ENCODE data around the gene SLIT3.

Gene SLIT3

GRCh38 chr5:169286572-169287300 lies 14.2 kb downstream of the SLIT3 start:
- H3K27ac ChIP-seq (ENCODE audit: low read depth, low read length) = no peak overlapping the region
- no peak overlapping the region for H3K9ac ChIP-seq (ENCODE audit: low read length)
- no peaks in the 10 kb centered on the region for H3K4me1 ChIP-seq (ENCODE audit: control insufficient read depth, insufficient read depth, low read length)
- H3K27me3 ChIP-seq (ENCODE audit: control insufficient read depth, insufficient read depth, low read length) = no peaks in the 10 kb centered on the region
- H3K4me3 ChIP-seq (ENCODE audit: low read depth, low read length) = no peak overlapping the region
- no peaks in the 10 kb centered on the region for H3K9me3 ChIP-seq (ENCODE audit: control insufficient read depth, insufficient read depth, low read depth, low read length)
- H3K36me3 ChIP-seq (ENCODE audit: control insufficient read depth, insufficient read depth, low read length) = no peaks in the 10 kb centered on the region

- no peak overlapping the region for H3K4me3 ChIP-seq (ENCODE audit: low read depth, low read length)
- H3K36me3 ChIP-seq (ENCODE audit: control insufficient read depth, insufficient read depth, low read length) = no peaks in the 10 kb centered on the region
- no peak overlapping the region for H3K27ac ChIP-seq (ENCODE audit: low read depth, low read length)
- H3K27me3 ChIP-seq (ENCODE audit: control insufficient read depth, insufficient read depth, low read length) = no peaks in the 10 kb centered on the region
- no peaks in the 10 kb centered on the region for H3K9me3 ChIP-seq (ENCODE audit: control insufficient read depth, insufficient read depth, low read depth, low read length)
- no peak overlapping the region for H3K9ac ChIP-seq (ENCODE audit: low read length)
- H3K4me1 ChIP-seq (ENCODE audit: control insufficient read depth, insufficient read depth, low read length) = peaks cover 5% of the 10 kb centered on the region; the same call in 1 of the 2 replicates
These were observed 17.1 kb downstream of the SLIT3 start for GRCh38 chr5:169283887-169284286.

- H3K27ac ChIP-seq (ENCODE audit: low read depth, low read length) = no peak overlapping the region
- no peaks in the 10 kb centered on the region for H3K9me3 ChIP-seq (ENCODE audit: control insufficient read depth, insufficient read depth, low read depth, low read length)
- H3K4me3 ChIP-seq (ENCODE audit: low read depth, low read length) = no peak overlapping the region
- no peak overlapping the region for H3K9ac ChIP-seq (ENCODE audit: low read length)
- peaks cover 7% of the 10 kb centered on the region; the same call in 1 of the 2 replicates for H3K4me1 ChIP-seq (ENCODE audit: control insufficient read depth, insufficient read depth, low read length)
- no peaks in the 10 kb centered on the region for H3K36me3 ChIP-seq (ENCODE audit: control insufficient read depth, insufficient read depth, low read length)
- H3K27me3 ChIP-seq (ENCODE audit: control insufficient read depth, insufficient read depth, low read length) = no peaks in the 10 kb centered on the region
These were observed 19.3 kb downstream of the SLIT3 start for GRCh38 chr5:169281625-169282024.

DNA sequence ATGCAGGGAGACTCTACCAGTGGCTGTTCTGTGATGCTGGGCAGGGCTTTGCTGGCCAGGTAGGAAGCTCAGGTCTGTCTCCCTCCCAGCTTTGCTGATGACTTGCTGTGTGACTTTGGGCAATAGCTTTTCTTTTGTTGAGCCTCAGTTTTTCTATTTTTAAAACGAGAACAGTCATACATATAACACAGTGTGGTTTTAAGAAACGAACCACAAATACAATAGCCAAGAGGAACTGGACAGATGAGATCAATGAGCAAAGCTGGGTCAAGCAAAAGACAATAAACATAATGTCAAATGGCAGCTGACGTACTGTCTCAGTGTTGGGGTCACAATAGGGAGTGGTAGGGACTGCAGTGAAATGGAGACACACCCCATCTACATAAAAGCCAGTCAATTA lies 20.2 kb downstream of the SLIT3 start:
- no peaks in the 10 kb centered on the region for H3K27me3 ChIP-seq (ENCODE audit: control insufficient read depth, insufficient read depth, low read length)
- H3K4me3 ChIP-seq (ENCODE audit: low read depth, low read length) = no peak overlapping the region
- peaks cover 7% of the 10 kb centered on the region; the same call in 1 of the 2 replicates for H3K4me1 ChIP-seq (ENCODE audit: control insufficient read depth, insufficient read depth, low read length)
- H3K36me3 ChIP-seq (ENCODE audit: control insufficient read depth, insufficient read depth, low read length) = no peaks in the 10 kb centered on the region
- H3K27ac ChIP-seq (ENCODE audit: low read depth, low read length) = no peak overlapping the region
- H3K9ac ChIP-seq (ENCODE audit: low read length) = no peak overlapping the region
- no peaks in the 10 kb centered on the region for H3K9me3 ChIP-seq (ENCODE audit: control insufficient read depth, insufficient read depth, low read depth, low read length)

- Histone ChIP-seq H3K27ac (ENCODE audit: low read depth, low read length) (no peak overlapping the region), H3K27me3 (ENCODE audit: control insufficient read depth, insufficient read depth, low read length) (no peaks in the 10 kb centered on the region), H3K4me1 (ENCODE audit: control insufficient read depth, insufficient read depth, low read length) (peaks cover 7% of the 10 kb centered on the region; the same call in 1 of the 2 replicates), H3K4me3 (ENCODE audit: low read depth, low read length) (no peak overlapping the region), H3K9ac (ENCODE audit: low read length) (no peak overlapping the region), H3K9me3 (ENCODE audit: control insufficient read depth, insufficient read depth, low read depth, low read length) (no peaks in the 10 kb centered on the region), H3K36me3 (ENCODE audit: control insufficient read depth, insufficient read depth, low read length) (no peaks in the 10 kb centered on the region)
These were observed 20.7 kb downstream of the SLIT3 start for GRCh38 chr5:169280286-169280685.

GRCh38 chr5:169279125-169279524 lies 21.8 kb downstream of the SLIT3 start:
- Histone ChIP-seq H3K27ac (ENCODE audit: low read depth, low read length) (no peak overlapping the region), H3K9me3 (ENCODE audit: control insufficient read depth, insufficient read depth, low read depth, low read length) (no peaks in the 10 kb centered on the region), H3K4me1 (ENCODE audit: control insufficient read depth, insufficient read depth, low read length) (peaks cover 7% of the 10 kb centered on the region; the same call in 1 of the 2 replicates), H3K27me3 (ENCODE audit: control insufficient read depth, insufficient read depth, low read length) (no peaks in the 10 kb centered on the region), H3K36me3 (ENCODE audit: control insufficient read depth, insufficient read depth, low read length) (no peaks in the 10 kb centered on the region), H3K4me3 (ENCODE audit: low read depth, low read length) (no peak overlapping the region), H3K9ac (ENCODE audit: low read length) (no peak overlapping the region)

- H3K27me3 ChIP-seq (ENCODE audit: control insufficient read depth, insufficient read depth, low read length) = no peaks in the 10 kb centered on the region
- peaks cover 11% of the 10 kb centered on the region for H3K4me1 ChIP-seq (ENCODE audit: control insufficient read depth, insufficient read depth, low read length)
- no peak overlapping the region for H3K27ac ChIP-seq (ENCODE audit: low read depth, low read length)
- H3K36me3 ChIP-seq (ENCODE audit: control insufficient read depth, insufficient read depth, low read length) = no peaks in the 10 kb centered on the region
- H3K9ac ChIP-seq (ENCODE audit: low read length) = no peak overlapping the region
- H3K9me3 ChIP-seq (ENCODE audit: control insufficient read depth, insufficient read depth, low read depth, low read length) = no peaks in the 10 kb centered on the region
- H3K4me3 ChIP-seq (ENCODE audit: low read depth, low read length) = no peak overlapping the region
These were observed 27.1 kb downstream of the SLIT3 start for GRCh38 chr5:169273881-169274280.

GRCh38 chr5:169273451-169273850 lies 27.5 kb downstream of the SLIT3 start:
- Histone ChIP-seq H3K27me3 (ENCODE audit: control insufficient read depth, insufficient read depth, low read length) (no peaks in the 10 kb centered on the region), H3K36me3 (ENCODE audit: control insufficient read depth, insufficient read depth, low read length) (no peaks in the 10 kb centered on the region), H3K9me3 (ENCODE audit: control insufficient read depth, insufficient read depth, low read depth, low read length) (no peaks in the 10 kb centered on the region)

DNA sequence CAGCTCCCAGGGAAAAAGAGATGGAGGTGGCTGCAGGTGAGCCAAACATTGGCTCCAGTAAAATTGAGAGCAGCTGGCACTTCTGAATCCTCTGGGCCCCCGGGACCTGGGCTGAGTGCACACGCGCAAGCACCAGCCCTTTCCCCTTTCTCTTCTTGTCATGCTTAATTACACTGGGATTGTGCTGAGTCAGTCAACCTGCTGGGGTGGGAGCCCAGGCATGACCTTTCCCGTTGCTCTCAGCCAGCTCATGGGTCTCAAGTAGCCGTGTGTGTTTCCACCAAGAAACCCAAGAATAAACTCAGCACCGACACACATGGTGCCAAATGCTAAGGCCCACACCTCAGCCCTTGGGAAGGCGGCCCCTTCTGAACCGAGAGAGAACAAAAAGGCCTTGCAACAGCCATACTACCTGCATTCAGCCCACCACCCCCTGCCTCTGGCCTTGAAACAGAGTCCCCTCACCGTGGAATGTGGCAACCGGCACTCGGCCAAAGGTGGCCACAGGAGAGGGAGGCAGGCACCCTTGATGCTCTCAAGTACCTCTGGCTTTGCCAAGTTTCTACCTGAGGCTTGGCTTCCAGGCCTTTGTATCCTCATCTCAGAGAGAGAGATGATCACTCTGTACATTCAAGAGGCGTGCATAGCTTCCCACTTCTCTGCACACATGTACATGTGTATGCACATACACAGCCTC lies 28.1 kb downstream of the SLIT3 start:
- no peak overlapping the region for H3K9ac ChIP-seq (ENCODE audit: low read length)
- no peaks in the 10 kb centered on the region for H3K27me3 ChIP-seq (ENCODE audit: control insufficient read depth, insufficient read depth, low read length)
- peaks cover 8% of the 10 kb centered on the region; the same call in 1 of the 2 replicates for H3K4me1 ChIP-seq (ENCODE audit: control insufficient read depth, insufficient read depth, low read length)
- H3K9me3 ChIP-seq (ENCODE audit: control insufficient read depth, insufficient read depth, low read depth, low read length) = no peaks in the 10 kb centered on the region
- H3K36me3 ChIP-seq (ENCODE audit: control insufficient read depth, insufficient read depth, low read length) = no peaks in the 10 kb centered on the region
- H3K27ac ChIP-seq (ENCODE audit: low read depth, low read length) = no peak overlapping the region
- H3K4me3 ChIP-seq (ENCODE audit: low read depth, low read length) = no peak overlapping the region

More at GRCh38 chr5:169273451-169273850, 27.5 kb downstream of the SLIT3 start:
- H3K4me3 ChIP-seq (ENCODE audit: low read depth, low read length) = no peak overlapping the region
- H3K9ac ChIP-seq (ENCODE audit: low read length) = no peak overlapping the region
- H3K4me1 ChIP-seq (ENCODE audit: control insufficient read depth, insufficient read depth, low read length) = peaks cover 8% of the 10 kb centered on the region; the same call in 1 of the 2 replicates
- H3K27ac ChIP-seq (ENCODE audit: low read depth, low read length) = no peak overlapping the region

DNA sequence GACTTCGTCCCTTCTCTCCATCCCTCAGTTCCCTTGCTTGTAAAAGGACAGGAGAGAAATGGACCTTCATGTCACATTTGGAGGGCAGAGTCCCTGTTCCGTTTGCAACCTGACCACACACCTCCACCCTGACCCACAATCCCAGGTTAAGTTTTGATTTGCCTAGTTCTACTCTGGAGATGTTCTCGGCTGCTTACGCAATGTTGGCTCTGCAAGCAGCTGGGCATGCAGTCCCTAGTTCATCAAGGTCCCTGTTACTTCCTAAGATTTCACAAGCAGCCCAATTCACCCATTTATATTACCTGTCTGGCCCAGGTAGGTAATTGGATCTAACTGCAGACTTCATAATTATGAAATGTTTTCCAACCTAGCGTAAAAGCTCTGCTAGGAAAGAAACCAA lies 28.8 kb downstream of the SLIT3 start:
- no peak overlapping the region for H3K9ac ChIP-seq (ENCODE audit: low read length)
- H3K27me3 ChIP-seq (ENCODE audit: control insufficient read depth, insufficient read depth, low read length) = no peaks in the 10 kb centered on the region
- H3K27ac ChIP-seq (ENCODE audit: low read depth, low read length) = no peak overlapping the region
- no peak overlapping the region for H3K4me3 ChIP-seq (ENCODE audit: low read depth, low read length)
- no peaks in the 10 kb centered on the region for H3K36me3 ChIP-seq (ENCODE audit: control insufficient read depth, insufficient read depth, low read length)
- no peaks in the 10 kb centered on the region for H3K9me3 ChIP-seq (ENCODE audit: control insufficient read depth, insufficient read depth, low read depth, low read length)
- peaks cover 8% of the 10 kb centered on the region; the same call in 1 of the 2 replicates for H3K4me1 ChIP-seq (ENCODE audit: control insufficient read depth, insufficient read depth, low read length)

GRCh38 chr5:169270827-169271226 lies 30.1 kb downstream of the SLIT3 start:
- no peaks in the 10 kb centered on the region for H3K36me3 ChIP-seq (ENCODE audit: control insufficient read depth, insufficient read depth, low read length)

More at GRCh38 chr5:169270827-169271226, 30.1 kb downstream of the SLIT3 start:
- Histone ChIP-seq H3K9ac (ENCODE audit: low read length) (no peak overlapping the region), H3K4me1 (ENCODE audit: control insufficient read depth, insufficient read depth, low read length) (peaks cover 8% of the 10 kb centered on the region; the same call in 1 of the 2 replicates), H3K4me3 (ENCODE audit: low read depth, low read length) (no peak overlapping the region), H3K27ac (ENCODE audit: low read depth, low read length) (no peak overlapping the region), H3K9me3 (ENCODE audit: control insufficient read depth, insufficient read depth, low read depth, low read length) (peaks cover 3% of the 10 kb centered on the region; the same call in 1 of the 2 replicates), H3K27me3 (ENCODE audit: control insufficient read depth, insufficient read depth, low read length) (no peaks in the 10 kb centered on the region)

Measured in HUES6 (cell line).